ENCODE results near the gene ISY1.
"Not testable (repeated sequence)": the region's sequence is repeated elsewhere in the genome, so short reads cannot be mapped to it uniquely, and the experiment has no call there.

ISY1 gene

GRCh38 chr3:129160891-129161859 is at the start of gene ISY1:
TSS of gene ISY1 (minus strand) at chr3:129161063. CDS start at chr3:129160975, 88 bp downstream.
- peak; percentile 86 for DNase-seq

GRCh38 chr3:129207479-129207878 is 46.6 kb upstream of the ISY1 start:
- DNase-seq = no peak

GRCh38 chr3:129205109-129205832 is 44.4 kb upstream of the ISY1 start:
- DNase-seq = no peak

GRCh38 chr3:129204473-129204872 is 43.6 kb upstream of the ISY1 start:
- DNase-seq = no peak

- no peak for DNase-seq
Observed at GRCh38 chr3:129199366-129199765, 38.5 kb upstream of the ISY1 start.

GRCh38 chr3:129197321-129197720 is 36.5 kb upstream of the ISY1 start:
- no peak for DNase-seq

- DNase-seq = no peak
Observed at GRCh38 chr3:129196601-129197000, 35.7 kb upstream of the ISY1 start.

- no peak for DNase-seq
Observed at GRCh38 chr3:129195731-129196256, 34.9 kb upstream of the ISY1 start.

GRCh38 chr3:129189793-129190192 is 28.9 kb upstream of the ISY1 start:
- DNase-seq = not testable (repeated sequence)

- DNase-seq = no peak
Observed at GRCh38 chr3:129187857-129188256, 27.0 kb upstream of the ISY1 start.

- DNase-seq = no peak
Observed at GRCh38 chr3:129185783-129186182, 24.9 kb upstream of the ISY1 start.

- not testable (repeated sequence) for DNase-seq
Observed at GRCh38 chr3:129184784-129185542, 24.1 kb upstream of the ISY1 start.

- DNase-seq = no peak
Observed at GRCh38 chr3:129184396-129184657, 23.5 kb upstream of the ISY1 start.

GRCh38 chr3:129183569-129184395 is 22.9 kb upstream of the ISY1 start, which contains the start of gene CNBP:
TSS of gene CNBP (minus strand) at chr3:129183896. CDS start at chr3:129171757, 12,139 bp downstream.
- peak; percentile 65 for DNase-seq

- no peak for DNase-seq
Observed at GRCh38 chr3:129182390-129183185, 21.7 kb upstream of the ISY1 start.

- no peak for DNase-seq
Observed at GRCh38 chr3:129181819-129182218, 21.0 kb upstream of the ISY1 start.

GRCh38 chr3:129180461-129180860 is 19.6 kb upstream of the ISY1 start:
- DNase-seq = no peak

GRCh38 chr3:129176051-129176450 is 15.2 kb upstream of the ISY1 start:
- DNase-seq = no peak

- no peak for DNase-seq
Observed at GRCh38 chr3:129173725-129174124, 12.9 kb upstream of the ISY1 start.

- no peak for DNase-seq
Observed at GRCh38 chr3:129173206-129173605, 12.3 kb upstream of the ISY1 start.

Measured in NCI-H1436 treated with DMSO at 0.1 percent for 48 hours (cell line).